ENCODE data around the gene C1QTNF5. TPM values are rescaled to one million over a fixed set of nuclear protein-coding genes. Genes with fewer than 3 reads are reported as not detected.

Gene C1QTNF5
- total and polyA plus RNA-seq, 2 of the 8 experiments (the other 6 are each of a cell fraction or from before 2014, with no cell fraction given) = 2.2 to 2.7 TPM

DNA sequence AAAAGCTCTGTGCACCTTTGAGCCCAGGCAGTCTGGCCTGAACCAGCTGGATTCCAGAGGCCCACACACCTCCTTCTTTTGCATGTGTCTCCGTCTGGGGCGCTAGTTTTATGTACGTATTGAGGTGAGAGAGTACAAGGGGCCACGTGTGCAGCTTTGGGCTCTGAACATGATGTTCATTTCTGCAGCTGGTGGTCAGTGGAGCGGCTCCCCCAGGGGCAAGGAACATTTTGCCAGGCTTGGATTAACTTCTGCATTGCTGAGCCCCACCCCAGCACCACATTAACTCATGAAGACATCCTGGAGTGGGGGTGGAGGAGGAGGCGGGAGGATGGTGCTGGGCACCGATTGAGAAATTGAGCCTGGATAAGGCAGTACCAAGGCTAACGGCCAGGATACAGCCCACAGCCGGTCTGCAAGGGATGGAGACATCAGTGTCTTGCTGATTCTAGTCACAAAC lies 27.0 kb upstream of the C1QTNF5 start (continued):
- TF ChIP-seq, protein P1, sequence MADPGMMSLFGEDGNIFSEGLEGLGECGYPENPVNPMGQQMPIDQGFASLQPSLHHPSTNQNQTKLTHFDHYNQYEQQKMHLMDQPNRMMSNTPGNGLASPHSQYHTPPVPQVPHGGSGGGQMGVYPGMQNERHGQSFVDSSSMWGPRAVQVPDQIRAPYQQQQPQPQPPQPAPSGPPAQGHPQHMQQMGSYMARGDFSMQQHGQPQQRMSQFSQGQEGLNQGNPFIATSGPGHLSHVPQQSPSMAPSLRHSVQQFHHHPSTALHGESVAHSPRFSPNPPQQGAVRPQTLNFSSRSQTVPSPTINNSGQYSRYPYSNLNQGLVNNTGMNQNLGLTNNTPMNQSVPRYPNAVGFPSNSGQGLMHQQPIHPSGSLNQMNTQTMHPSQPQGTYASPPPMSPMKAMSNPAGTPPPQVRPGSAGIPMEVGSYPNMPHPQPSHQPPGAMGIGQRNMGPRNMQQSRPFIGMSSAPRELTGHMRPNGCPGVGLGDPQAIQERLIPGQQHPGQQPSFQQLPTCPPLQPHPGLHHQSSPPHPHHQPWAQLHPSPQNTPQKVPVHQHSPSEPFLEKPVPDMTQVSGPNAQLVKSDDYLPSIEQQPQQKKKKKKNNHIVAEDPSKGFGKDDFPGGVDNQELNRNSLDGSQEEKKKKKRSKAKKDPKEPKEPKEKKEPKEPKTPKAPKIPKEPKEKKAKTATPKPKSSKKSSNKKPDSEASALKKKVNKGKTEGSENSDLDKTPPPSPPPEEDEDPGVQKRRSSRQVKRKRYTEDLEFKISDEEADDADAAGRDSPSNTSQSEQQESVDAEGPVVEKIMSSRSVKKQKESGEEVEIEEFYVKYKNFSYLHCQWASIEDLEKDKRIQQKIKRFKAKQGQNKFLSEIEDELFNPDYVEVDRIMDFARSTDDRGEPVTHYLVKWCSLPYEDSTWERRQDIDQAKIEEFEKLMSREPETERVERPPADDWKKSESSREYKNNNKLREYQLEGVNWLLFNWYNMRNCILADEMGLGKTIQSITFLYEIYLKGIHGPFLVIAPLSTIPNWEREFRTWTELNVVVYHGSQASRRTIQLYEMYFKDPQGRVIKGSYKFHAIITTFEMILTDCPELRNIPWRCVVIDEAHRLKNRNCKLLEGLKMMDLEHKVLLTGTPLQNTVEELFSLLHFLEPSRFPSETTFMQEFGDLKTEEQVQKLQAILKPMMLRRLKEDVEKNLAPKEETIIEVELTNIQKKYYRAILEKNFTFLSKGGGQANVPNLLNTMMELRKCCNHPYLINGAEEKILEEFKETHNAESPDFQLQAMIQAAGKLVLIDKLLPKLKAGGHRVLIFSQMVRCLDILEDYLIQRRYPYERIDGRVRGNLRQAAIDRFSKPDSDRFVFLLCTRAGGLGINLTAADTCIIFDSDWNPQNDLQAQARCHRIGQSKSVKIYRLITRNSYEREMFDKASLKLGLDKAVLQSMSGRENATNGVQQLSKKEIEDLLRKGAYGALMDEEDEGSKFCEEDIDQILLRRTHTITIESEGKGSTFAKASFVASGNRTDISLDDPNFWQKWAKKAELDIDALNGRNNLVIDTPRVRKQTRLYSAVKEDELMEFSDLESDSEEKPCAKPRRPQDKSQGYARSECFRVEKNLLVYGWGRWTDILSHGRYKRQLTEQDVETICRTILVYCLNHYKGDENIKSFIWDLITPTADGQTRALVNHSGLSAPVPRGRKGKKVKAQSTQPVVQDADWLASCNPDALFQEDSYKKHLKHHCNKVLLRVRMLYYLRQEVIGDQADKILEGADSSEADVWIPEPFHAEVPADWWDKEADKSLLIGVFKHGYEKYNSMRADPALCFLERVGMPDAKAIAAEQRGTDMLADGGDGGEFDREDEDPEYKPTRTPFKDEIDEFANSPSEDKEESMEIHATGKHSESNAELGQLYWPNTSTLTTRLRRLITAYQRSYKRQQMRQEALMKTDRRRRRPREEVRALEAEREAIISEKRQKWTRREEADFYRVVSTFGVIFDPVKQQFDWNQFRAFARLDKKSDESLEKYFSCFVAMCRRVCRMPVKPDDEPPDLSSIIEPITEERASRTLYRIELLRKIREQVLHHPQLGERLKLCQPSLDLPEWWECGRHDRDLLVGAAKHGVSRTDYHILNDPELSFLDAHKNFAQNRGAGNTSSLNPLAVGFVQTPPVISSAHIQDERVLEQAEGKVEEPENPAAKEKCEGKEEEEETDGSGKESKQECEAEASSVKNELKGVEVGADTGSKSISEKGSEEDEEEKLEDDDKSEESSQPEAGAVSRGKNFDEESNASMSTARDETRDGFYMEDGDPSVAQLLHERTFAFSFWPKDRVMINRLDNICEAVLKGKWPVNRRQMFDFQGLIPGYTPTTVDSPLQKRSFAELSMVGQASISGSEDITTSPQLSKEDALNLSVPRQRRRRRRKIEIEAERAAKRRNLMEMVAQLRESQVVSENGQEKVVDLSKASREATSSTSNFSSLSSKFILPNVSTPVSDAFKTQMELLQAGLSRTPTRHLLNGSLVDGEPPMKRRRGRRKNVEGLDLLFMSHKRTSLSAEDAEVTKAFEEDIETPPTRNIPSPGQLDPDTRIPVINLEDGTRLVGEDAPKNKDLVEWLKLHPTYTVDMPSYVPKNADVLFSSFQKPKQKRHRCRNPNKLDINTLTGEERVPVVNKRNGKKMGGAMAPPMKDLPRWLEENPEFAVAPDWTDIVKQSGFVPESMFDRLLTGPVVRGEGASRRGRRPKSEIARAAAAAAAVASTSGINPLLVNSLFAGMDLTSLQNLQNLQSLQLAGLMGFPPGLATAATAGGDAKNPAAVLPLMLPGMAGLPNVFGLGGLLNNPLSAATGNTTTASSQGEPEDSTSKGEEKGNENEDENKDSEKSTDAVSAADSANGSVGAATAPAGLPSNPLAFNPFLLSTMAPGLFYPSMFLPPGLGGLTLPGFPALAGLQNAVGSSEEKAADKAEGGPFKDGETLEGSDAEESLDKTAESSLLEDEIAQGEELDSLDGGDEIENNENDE (IDR thresholded peaks at IDR 0.05; ENCODE audit: insufficient replicate concordance, low read length) = no peak
- TF ChIP-seq SIX5 (IDR thresholded peaks at IDR 0.05; ENCODE audit: low read depth, low read length) = no peak
- TF ChIP-seq CREB1 (IDR thresholded peaks at IDR 0.05) = no peak
- TF ChIP-seq RXRA (IDR thresholded peaks at IDR 0.05; ENCODE audit: insufficient read depth, low read depth, low read length) = no peak
- TF ChIP-seq SP2 (IDR thresholded peaks at IDR 0.05; ENCODE audit: low read length) = no peak
- no peak for TF ChIP-seq CBX8 (IDR thresholded peaks at IDR 0.05; ENCODE audit: borderline replicate concordance, low read depth, low read length)
- no peak for TF ChIP-seq TCF12 (IDR thresholded peaks at IDR 0.05; ENCODE audit: low read depth, low read length)
- no peak for TF ChIP-seq BRCA1 (IDR thresholded peaks at IDR 0.05; ENCODE audit: low read depth, low read length)
- no peak for TF ChIP-seq BCL11A (IDR thresholded peaks at IDR 0.05; ENCODE audit: low read depth in 2 of 2, low read length in 2 of 2)
- TF ChIP-seq SUZ12 (IDR thresholded peaks at IDR 0.05; ENCODE audit: low read length) = no peak
- TF ChIP-seq POLR2A (IDR thresholded peaks at IDR 0.05; ENCODE audit: control extremely low read depth in 1 of 2, low read depth in 2 of 2, low read length in 2 of 2) = no peak
- TF ChIP-seq CEBPB (IDR thresholded peaks at IDR 0.05; ENCODE audit: low read depth, low read length) = no peak
- no peak for TF ChIP-seq TEAD4 (IDR thresholded peaks at IDR 0.05; ENCODE audit: low read depth, low read length)
- no peak for TF ChIP-seq RFX5 (IDR thresholded peaks at IDR 0.05; ENCODE audit: borderline replicate concordance, low read depth, low read length)

Data from H1 (cell line).